GM12878 (cell line): Measurements from ENCODE around the gene PHRF1.

Experiments used
- BRCA1 ChIP-seq: IDR thresholded peaks from 2 replicates; pipeline ENCODE4 v1.6.1; 2011; ENCODE audit warnings: low read depth, low read length, improper control_type of control experiment
- CHD1 ChIP-seq: IDR thresholded peaks from 2 replicates; pipeline ENCODE4 v1.6.1; 2012; ENCODE audit warnings: low read depth, low read length, improper control_type of control experiment
- CREB1 ChIP-seq: IDR thresholded peaks from 2 replicates; pipeline ENCODE4 v1.6.1; 2012; ENCODE audit warnings: low read depth, mild to moderate bottlenecking, inconsistent platforms
- CTCF ChIP-seq, 3 experiments: IDR thresholded peaks in 2 of 3; conservative IDR thresholded peaks in 1 of 3; 2 replicates each; pipeline ENCODE4 v1.5.1; 2011; ENCODE audit warnings: low read depth in 3 of 3, low read length in 3 of 3, mild to moderate bottlenecking in 3 of 3, control low read depth in 2 of 3, moderate library complexity in 2 of 3, inconsistent platforms in 1 of 3, mixed read lengths in 1 of 3; ENCODE audit not compliant: control insufficient read depth in 2 of 3, insufficient read depth in 1 of 3; ENCODE audit errors: extremely low read depth in 1 of 3
- EP300 ChIP-seq, 2 experiments: fragments of 150-350 bp in 1 of 2; IDR thresholded peaks; 2 replicates each; pipeline ENCODE4 v1.6.1; 2011 to 2012; ENCODE audit warnings: low read depth in 2 of 2, low read length in 2 of 2, borderline replicate concordance in 1 of 2, improper control_type of control experiment in 1 of 2, inconsistent platforms in 1 of 2; ENCODE audit not compliant: control insufficient read depth in 1 of 2
- EZH2 ChIP-seq: IDR thresholded peaks from 2 replicates; pipeline ENCODE4 v1.6.1; 2012; ENCODE audit warnings: low read depth, mild to moderate bottlenecking, control low read depth, inconsistent platforms, low read length, borderline replicate concordance; ENCODE audit not compliant: control insufficient read depth
- RELB ChIP-seq: fragments of 450-650 bp; IDR thresholded peaks from 2 replicates; pipeline ENCODE4 v1.6.1; 2017; ENCODE audit warnings: low read depth, mild to moderate bottlenecking, moderate library complexity
- SREBF2 ChIP-seq: IDR thresholded peaks from 2 replicates; pipeline ENCODE4 v1.6.1; 2012; ENCODE audit warnings: mild to moderate bottlenecking, low read length
- USF2 ChIP-seq: IDR thresholded peaks from 2 replicates; pipeline ENCODE4 v1.6.1; 2011; ENCODE audit warnings: low read depth, low read length, improper control_type of control experiment, borderline replicate concordance
- ZNF24 ChIP-seq: fragments of 450-650 bp; IDR thresholded peaks from 2 replicates; pipeline ENCODE4 v1.6.1; 2017; ENCODE audit warnings: antibody characterized with exemption, mild to moderate bottlenecking
- ZNF274 ChIP-seq: IDR thresholded peaks from one replicate; pipeline ENCODE4 v1.8.0; 2011; ENCODE audit not compliant: insufficient read length, insufficient read depth

- TF ChIP-seq BRCA1: no peak
- TF ChIP-seq RELB: no peak
- no peak for TF ChIP-seq CHD1
- no peak for TF ChIP-seq EZH2
- TF ChIP-seq EP300 (IDR thresholded peaks at IDR 0.05; ENCODE audit: borderline replicate concordance in 1 of 2, control insufficient read depth in 1 of 2, low read depth in 2 of 2, low read length in 2 of 2): no peak
- TF ChIP-seq CTCF (IDR thresholded peaks at IDR 0.05 in 2 of 3, conservative IDR thresholded peaks at IDR 0.05 in 1 of 3; ENCODE audit: control insufficient read depth in 2 of 3, extremely low read depth in 1 of 3, insufficient read depth in 1 of 3, low read depth in 3 of 3, low read length in 3 of 3): no peak
- TF ChIP-seq ZNF24: no peak
- TF ChIP-seq ZNF274: no peak
- TF ChIP-seq CREB1: no peak
- no peak for TF ChIP-seq SREBF2
- TF ChIP-seq USF2: no peak
Observed at GRCh38 chr11:595400-595799, 19.1 kb downstream of the PHRF1 start.
